Fibroblast of lung (primary cell): ENCODE results near the gene SLC35F3. TPM values are rescaled to one million over a fixed set of nuclear protein-coding genes. Genes with fewer than 3 reads are reported as not detected.
A peak's percentile ranks its signal among the peaks of the same experiment; 100 is the strongest.

Source experiments
- DNase-seq, 2 donors: peaks; one replicate each; pipeline versions ENCODE4 v3.0.0 to v3.0.0-alpha.2; 2010; ENCODE audit warnings: low read depth in 2 of 2
- H2AFZ ChIP-seq: 2 replicates; pipeline ENCODE4 v1.5.1; 2012; ENCODE audit warnings: low read length, control low read depth, inconsistent platforms
- H3K27ac ChIP-seq: 2 replicates; pipeline ENCODE4 v1.5.1; 2011; ENCODE audit warnings: low read length, control low read depth; ENCODE audit not compliant: insufficient read depth
- H3K27me3 ChIP-seq: 2 replicates; pipeline ENCODE4 v1.5.1; 2011; ENCODE audit warnings: mild to moderate bottlenecking, low read length; ENCODE audit not compliant: control insufficient read depth, insufficient read depth
- H3K36me3 ChIP-seq: 2 replicates; pipeline ENCODE4 v1.5.1; 2011; ENCODE audit warnings: low read length; ENCODE audit not compliant: control insufficient read depth, insufficient read depth
- H3K4me1 ChIP-seq: 2 replicates; pipeline ENCODE4 v1.5.1; 2011; ENCODE audit warnings: low read length; ENCODE audit not compliant: control insufficient read depth, insufficient read depth; ENCODE audit errors: extremely low read depth
- H3K4me2 ChIP-seq: 2 replicates; pipeline ENCODE4 v1.5.1; 2011; ENCODE audit warnings: low read length, control low read depth; ENCODE audit not compliant: insufficient read depth; ENCODE audit errors: extremely low read depth
- H3K4me3 ChIP-seq, 4 experiments: fragments of 200-600 bp in 1 of 4; sonication (generic) in 1 of 4; replicated peaks in 1 of 4; 2 replicates each; pipeline ENCODE4 v1.5.1; 2011 to 2016; ENCODE audit warnings: low read length in 4 of 4, low read depth in 3 of 4, mild to moderate bottlenecking in 3 of 4, control low read depth in 2 of 4, inconsistent platforms in 1 of 4, mixed read lengths in 1 of 4; ENCODE audit not compliant: insufficient read depth in 1 of 4; ENCODE audit errors: control extremely low read depth in 1 of 4
- H3K79me2 ChIP-seq: 2 replicates; pipeline ENCODE4 v1.5.1; 2012; ENCODE audit warnings: mild to moderate bottlenecking, low read length, inconsistent platforms; ENCODE audit not compliant: control insufficient read depth, insufficient read depth
- H3K9ac ChIP-seq: 2 replicates; pipeline ENCODE4 v1.5.1; 2011; ENCODE audit warnings: mild to moderate bottlenecking, low read length, control low read depth; ENCODE audit not compliant: insufficient read depth
- H3K9me3 ChIP-seq: 2 replicates; pipeline ENCODE4 v1.5.1; 2012; ENCODE audit warnings: low read depth, low read length; ENCODE audit not compliant: control insufficient read depth, insufficient read depth
- H4K20me1 ChIP-seq: 2 replicates; pipeline ENCODE4 v1.5.1; 2011; ENCODE audit warnings: low read length; ENCODE audit not compliant: control insufficient read depth, insufficient read depth; ENCODE audit errors: extremely low read depth
- CTCF ChIP-seq, 2 donors: IDR thresholded peaks in 1 of 2; conservative IDR thresholded peaks in 1 of 2; 1 replicate in 1 of 2; 2 replicates in 1 of 2; pipeline ENCODE4 v1.5.1; 2011 to 2012; ENCODE audit warnings: low read length in 2 of 2, control low read depth in 1 of 2, inconsistent platforms in 1 of 2, low read depth in 1 of 2, mild to moderate bottlenecking in 1 of 2
- EZH2 ChIP-seq: IDR thresholded peaks from 2 replicates; pipeline ENCODE4 v1.5.1; 2012; ENCODE audit warnings: low read length, control low read depth, mild to moderate bottlenecking; ENCODE audit errors: missing control alignments
- polyA plus RNA-seq, 2 donors: library from polyadenylated mRNA; depleted of rRNA in 1 of 2; stranded (reverse) in 1 of 2; unstranded in 1 of 2; fragments of >200 nt; gene quantifications; 2 replicates each; pipeline ENCODE4 v1.2.1, GENCODE V29; 2011 to 2012; ENCODE audit warnings: missing spikeins in 1 of 2
- total RNA-seq: library from RNA; depleted of rRNA; stranded (reverse); fragments of >200 nt; gene quantifications from 2 replicates; pipeline ENCODE4 v1.2.1, GENCODE V29; 2014

SLC35F3 gene
- total and polyA plus RNA-seq, 2 donors (not counting 1 experiment from before 2014, with no cell fraction given) = not detected

DNA sequence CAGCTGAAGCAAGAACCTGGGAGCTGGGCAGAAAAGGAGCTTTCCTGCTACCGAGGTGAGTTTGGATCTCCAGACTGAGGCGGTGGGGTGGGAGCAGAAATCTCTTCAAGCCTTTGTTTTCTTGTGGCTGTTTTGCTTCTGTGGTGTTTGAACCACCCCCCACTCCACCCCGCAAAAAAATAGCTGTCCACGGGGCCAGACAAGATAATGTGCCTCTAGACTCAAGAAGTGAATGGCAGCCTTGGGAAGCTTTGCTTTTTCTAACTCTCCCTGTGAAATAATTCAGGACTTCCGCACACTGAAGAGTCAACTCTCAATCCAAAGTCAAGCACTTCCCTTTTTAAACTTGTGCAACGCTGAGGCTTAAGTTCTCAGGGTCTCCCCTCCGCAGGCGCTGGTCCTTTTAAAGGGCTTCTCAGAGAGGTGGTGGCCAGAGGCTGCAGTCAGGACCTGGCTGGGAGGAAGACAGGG, 309.2 kb downstream of the SLC35F3 start:
- no peak overlapping the region for H3K4me3 ChIP-seq
- H4K20me1 ChIP-seq = no peaks in the 10 kb centered on the region
- no peak overlapping the region for H2AFZ ChIP-seq
- no peaks in the 10 kb centered on the region for H3K36me3 ChIP-seq
- peaks cover 9% of the 10 kb centered on the region for H3K27me3 ChIP-seq
- H3K9ac ChIP-seq = no peak overlapping the region
- DNase-seq = no peak
- no peaks in the 10 kb centered on the region for H3K79me2 ChIP-seq
- no peaks in the 10 kb centered on the region for H3K9me3 ChIP-seq
- H3K4me2 ChIP-seq = no peak overlapping the region
- no peak overlapping the region for H3K27ac ChIP-seq
- TF ChIP-seq EZH2 (no peak), CTCF (conservative IDR thresholded peaks at IDR 0.05 in 1 of 2, IDR thresholded peaks at IDR 0.05 in 1 of 2; ENCODE audit: low read depth in 1 of 2, low read length in 2 of 2) (no peak)
- H3K4me1 ChIP-seq = no peaks in the 10 kb centered on the region

DNA sequence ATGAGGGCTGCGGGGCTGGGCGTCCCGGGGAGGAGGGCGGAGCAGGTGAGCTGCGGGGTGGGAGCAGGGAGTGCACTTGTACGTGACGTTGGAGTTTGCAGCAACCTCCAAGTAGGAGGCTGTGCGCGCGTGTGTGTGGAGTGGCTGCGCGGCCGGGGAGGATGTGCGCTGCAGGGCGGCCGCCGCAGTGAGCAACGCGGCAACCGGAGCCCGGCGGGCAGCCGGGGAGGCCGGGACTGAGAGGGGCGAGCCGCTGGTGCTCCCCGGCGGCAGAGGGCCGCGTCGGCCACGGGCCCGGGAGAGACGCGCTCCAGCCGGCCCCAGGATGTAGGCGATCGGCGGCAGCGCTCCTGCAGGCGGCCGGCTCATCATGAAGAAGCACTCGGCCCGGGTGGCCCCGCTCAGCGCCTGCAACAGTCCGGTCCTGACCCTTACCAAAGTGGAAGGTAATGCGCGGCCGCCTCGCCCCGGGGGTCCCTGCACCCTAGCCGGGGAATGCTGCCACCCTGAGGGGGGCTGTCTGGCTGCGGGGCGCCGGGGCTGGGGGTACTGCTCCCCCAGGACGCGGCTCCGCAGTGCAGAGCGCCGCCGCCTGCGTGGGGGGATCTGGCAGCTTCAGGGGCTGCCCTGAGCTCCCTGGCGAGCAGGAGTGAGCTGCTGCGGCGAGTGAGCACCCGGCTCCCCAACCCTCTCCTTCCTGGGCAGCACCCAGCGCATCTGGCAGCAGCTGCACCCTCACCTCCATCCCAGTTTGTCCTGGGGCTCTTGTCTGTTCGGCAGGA, 309.8 kb downstream of the SLC35F3 start:
- Histone ChIP-seq H3K4me2 (no peak overlapping the region), H3K4me1 (no peaks in the 10 kb centered on the region), H4K20me1 (no peaks in the 10 kb centered on the region), H2AFZ (no peak overlapping the region), H3K9me3 (no peaks in the 10 kb centered on the region), H3K9ac (no peak overlapping the region), H3K36me3 (no peaks in the 10 kb centered on the region), H3K27me3 (peaks cover 9% of the 10 kb centered on the region), H3K4me3 (peak overlapping the region in 1 of 4 experiments; percentile 14), H3K79me2 (no peaks in the 10 kb centered on the region), H3K27ac (no peak overlapping the region)
- TF ChIP-seq EZH2 = peak; percentile 4
- no peak for TF ChIP-seq CTCF (conservative IDR thresholded peaks at IDR 0.05 in 1 of 2, IDR thresholded peaks at IDR 0.05 in 1 of 2; ENCODE audit: low read depth in 1 of 2, low read length in 2 of 2)
- DNase-seq = peak in 1 of 2 donors; percentile 67

DNA sequence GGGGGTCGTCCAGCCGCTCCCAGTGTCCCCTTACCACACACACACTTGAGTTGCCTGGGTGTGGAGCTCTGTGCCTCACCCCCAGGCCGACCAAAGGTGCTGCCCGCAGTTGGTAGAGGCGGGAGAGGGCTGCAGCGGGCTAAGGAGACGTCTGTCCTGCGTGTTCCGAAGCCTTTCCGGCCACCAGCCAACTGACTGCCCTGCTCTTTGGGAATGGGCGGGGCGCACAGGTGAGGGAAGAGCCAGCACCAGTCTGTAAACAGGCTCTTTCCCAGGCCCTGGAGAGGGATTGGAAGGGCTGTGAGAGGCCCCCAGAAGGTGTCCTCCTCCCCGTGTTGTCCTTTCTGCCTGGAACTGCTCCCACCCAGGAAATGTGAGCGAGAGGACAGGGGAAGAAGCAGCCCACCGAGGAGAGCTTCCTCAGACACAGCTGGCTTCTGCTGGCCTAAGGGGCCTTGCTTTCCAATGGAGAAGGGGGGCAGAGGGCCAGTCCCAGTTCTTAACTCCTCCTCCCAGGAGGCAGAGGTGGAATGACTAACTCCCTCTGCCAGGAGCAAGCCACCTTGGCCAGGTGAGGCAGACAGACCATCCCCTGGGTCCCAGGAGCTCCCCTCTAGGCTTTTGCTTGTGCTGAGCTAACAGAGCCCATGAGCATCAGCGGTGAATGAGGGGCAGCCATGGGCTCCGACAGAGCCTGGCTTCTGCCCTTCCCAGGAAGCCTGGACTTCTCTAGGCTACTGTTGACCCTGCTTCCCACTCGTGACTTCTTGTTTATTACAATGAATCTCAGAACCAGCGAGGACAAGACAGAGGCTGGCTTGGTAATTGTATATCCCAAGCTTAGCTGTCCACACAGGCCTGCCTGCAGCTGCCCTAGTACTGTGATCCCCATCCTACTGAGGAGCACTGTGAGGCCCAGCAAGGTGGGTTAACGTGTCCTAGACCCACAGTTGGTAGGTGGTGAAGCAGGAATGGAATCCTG, 310.7 kb downstream of the SLC35F3 start:
- H3K4me1 ChIP-seq = no peaks in the 10 kb centered on the region
- H3K79me2 ChIP-seq = no peaks in the 10 kb centered on the region
- no peaks in the 10 kb centered on the region for H4K20me1 ChIP-seq
- H3K36me3 ChIP-seq = no peaks in the 10 kb centered on the region
- H3K27ac ChIP-seq = no peak overlapping the region
- no peak for TF ChIP-seq EZH2
- TF ChIP-seq CTCF (conservative IDR thresholded peaks at IDR 0.05 in 1 of 2, IDR thresholded peaks at IDR 0.05 in 1 of 2; ENCODE audit: low read depth in 1 of 2, low read length in 2 of 2) = no peak
- no peak overlapping the region for H3K9ac ChIP-seq
- no peak overlapping the region for H2AFZ ChIP-seq
- no peak overlapping the region for H3K4me2 ChIP-seq
- no peak overlapping the region for H3K4me3 ChIP-seq
- DNase-seq = no peak
- H3K9me3 ChIP-seq = no peaks in the 10 kb centered on the region
- H3K27me3 ChIP-seq = peaks cover 9% of the 10 kb centered on the region
